Mucosa of gallbladder (tissue), 1 donor: Measurements from ENCODE around the gene ATP6V1F. TPM values are rescaled to one million over a fixed set of nuclear protein-coding genes. Genes with fewer than 3 reads are reported as not detected.

ENCODE experiments used
- DNase-seq: peaks from one replicate; pipeline ENCODE4 v3.0.0-alpha.2; 2020; ENCODE audit warnings: low spot score
- total RNA-seq: library from RNA; stranded (reverse); gene quantifications from one replicate; pipeline ENCODE4 v1.2.1, GENCODE V29; 2021
- donor health status: DM: no; HTN: no; CAD: no.

ATP6V1F gene
- total RNA-seq, 1 donor from 2014 or later: 118 TPM

DNA sequence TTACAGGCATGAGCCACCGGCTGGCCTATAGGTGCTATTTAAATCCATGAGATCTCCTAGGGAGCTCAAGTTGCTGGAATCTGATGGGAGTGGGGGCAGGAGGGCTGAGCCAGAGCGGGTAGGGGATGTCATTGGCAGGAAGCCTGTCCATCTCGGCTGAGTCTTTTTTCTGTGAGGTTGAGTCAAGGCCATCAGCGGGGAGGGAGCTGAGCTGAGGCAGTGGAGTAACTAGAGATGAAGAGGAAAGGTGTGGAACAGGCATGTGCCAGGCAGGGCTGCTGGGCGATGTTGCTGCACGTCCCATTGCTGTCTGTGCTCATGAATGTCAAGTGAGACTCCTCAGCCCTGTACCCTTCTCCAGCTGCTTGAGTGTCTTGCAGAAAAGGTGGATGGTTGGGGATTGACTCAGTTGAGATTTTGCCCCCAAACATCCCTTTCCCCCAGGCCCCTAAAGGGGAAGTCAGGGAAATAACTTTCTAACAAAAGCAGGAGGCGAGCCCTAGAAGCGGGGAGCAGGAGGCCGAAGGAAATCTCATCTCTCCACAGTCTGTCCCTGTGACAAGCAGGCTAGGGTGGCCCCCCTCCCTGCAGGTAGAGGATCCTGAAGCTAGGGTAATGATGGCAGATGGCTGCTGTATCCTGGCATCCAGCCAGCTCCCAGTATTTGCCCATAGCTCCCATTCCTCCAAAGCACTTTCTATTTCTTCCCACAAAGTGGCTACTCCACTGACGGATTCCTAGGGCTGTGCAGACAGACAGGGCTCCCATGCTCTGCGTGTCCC is 5.4 kb downstream of the ATP6V1F start:
- DNase-seq: no peak

GRCh38 chr7:128868624-128869137 is 6.0 kb downstream of the ATP6V1F start:
- DNase-seq: no peak

DNA sequence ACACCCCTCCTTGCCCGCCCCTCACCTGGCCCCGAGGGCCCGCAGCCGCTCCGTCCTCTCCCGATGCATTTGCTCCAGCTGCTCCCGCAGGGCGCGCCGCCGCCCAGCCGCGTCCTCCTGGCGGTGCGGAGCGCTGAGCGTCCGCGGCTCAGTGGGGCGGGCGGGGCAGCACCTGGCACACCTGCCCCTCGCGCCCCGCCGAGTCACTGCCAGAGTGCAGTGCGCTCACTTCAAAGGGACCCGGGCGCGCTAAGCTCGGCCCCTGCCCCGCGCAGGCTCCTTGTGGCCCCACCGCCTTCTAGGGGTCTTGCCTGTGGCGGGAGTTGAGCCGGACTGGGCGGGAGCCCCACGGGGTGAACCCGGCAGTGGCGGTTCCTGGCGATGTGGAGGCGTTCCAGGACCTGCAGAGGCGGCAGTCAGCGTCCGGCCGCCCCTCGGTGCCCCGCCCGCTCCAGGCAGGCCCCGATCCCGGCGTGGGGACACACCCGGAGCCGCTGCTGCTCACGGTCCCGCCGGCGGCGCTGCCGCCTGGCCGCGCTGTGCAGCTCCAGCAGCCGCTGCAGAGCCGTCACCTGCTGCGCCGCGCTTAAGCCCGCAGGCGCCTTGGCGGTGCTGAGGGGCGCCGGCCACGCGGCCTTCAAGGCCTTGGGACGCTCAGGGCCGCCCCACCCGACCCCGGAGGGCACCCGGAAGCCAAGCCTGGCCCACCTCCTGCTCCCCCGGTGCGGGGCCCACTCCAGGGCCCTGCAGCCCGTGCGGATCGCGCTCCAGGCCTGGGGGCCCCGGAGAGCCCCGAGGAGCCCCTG is 6.7 kb downstream of the ATP6V1F start:
- no peak for DNase-seq

DNA sequence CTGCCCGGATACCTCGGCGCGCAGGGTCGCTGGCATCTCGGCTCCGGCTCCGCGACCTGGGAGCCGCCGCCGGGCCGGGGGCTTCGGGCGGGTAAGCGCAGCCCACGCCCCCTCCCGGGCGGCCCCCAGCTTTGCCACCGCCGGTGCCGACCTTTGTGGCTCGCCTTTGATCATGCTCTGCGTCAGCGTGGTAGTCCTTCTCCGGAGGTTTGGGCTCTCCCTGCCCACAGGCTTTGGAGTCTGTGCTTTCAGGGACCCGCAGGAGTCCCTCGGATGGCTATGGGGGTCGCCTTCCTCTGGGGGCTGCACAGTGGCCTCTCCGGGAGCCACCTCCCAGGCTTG is 7.3 kb downstream of the ATP6V1F start:
- no peak for DNase-seq

- DNase-seq: no peak
These were observed 8.4 kb downstream of the ATP6V1F start for GRCh38 chr7:128871050-128871449.

GRCh38 chr7:128872394-128872824 is 9.8 kb downstream of the ATP6V1F start:
- DNase-seq: no peak

- no peak for DNase-seq
These were observed 10.6 kb downstream of the ATP6V1F start for GRCh38 chr7:128873234-128873633.

- DNase-seq: no peak
These were observed 11.7 kb downstream of the ATP6V1F start for GRCh38 chr7:128874140-128875031.

- no peak for DNase-seq
These were observed 12.9 kb downstream of the ATP6V1F start for GRCh38 chr7:128875523-128875948.

DNA sequence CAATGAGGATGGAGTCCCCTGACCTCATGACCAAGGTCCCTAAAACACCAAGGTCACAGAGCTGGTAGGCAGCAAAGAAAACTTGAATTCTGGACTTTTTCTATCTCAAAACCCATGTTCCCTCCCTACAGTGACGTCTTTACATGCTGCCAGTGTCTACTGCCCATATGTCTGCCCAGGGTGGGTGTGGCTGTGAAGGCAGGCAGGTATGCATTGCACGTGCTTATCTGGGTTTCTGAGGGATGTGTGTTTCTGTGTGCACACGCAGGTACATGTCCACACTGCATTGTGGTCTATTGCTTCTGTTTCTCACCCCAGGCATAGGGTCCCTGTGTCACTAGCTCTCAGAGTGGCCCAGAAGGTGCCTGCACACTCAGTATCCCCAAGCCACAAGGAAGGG is 13.5 kb downstream of the ATP6V1F start:
- no peak for DNase-seq

- no peak for DNase-seq
These were observed 13.9 kb downstream of the ATP6V1F start for GRCh38 chr7:128876586-128876977.

- DNase-seq: no peak
These were observed 14.5 kb downstream of the ATP6V1F start for GRCh38 chr7:128876978-128877755.

DNA sequence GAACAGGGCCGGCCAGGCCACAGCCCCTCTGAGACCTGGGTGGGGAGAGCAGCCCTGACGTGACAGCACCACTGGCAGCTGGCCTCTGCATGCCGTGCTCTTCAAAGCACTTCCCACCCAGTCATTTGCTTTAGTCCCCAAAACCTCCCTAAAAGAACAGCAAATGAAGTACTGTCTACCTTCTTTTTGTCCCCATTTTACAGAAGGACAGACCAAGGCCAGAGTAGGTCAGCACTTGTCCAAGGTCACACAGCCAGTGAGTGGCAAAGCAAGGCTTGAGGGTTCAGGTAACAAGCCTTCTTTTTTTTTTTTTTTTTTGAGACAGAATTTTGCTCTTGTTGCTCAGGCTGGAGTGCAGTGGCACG is 15.1 kb downstream of the ATP6V1F start:
- no peak for DNase-seq

DNA sequence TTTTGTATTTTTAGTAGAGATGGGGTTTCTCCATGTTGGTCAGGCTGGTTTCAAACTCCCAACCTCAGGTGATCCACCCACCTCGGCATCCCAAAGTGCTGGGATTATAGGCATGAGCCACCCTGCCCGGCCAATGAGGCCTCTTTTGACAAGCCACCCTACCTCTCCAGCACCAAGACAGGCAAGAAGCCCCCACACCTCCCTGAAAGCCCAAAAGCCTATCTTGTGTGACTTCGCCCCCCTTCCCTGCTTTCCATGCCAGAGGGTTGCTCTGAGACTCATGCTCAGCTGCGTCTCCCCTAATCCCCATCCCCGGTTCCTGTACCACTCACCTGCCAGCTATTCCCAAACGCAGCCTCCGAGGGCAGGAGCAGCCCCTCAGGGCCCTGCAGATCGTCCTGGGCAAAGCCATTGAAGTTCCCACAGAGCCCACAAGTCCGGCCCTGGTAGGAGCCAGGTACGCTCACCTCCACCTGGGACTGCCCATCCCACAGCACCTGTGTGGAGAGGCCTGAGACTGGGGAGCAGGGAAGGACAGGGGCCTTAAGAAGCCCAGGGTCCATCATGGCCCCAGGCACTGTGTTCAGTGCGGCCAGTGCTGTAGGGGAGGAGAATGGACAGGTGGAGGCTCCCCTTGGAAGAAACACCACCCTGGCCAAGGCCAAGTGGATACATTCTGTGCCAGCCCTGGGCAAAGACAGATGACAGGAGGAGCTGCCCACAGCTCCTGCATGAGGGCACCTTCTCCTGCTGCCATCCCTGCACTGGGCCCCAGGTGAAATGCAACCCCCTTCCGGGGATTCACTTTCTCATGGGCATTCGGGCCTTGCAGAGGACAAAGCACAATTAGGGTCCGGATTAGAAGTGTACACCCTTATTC is 15.8 kb downstream of the ATP6V1F start:
- DNase-seq: no peak

DNA sequence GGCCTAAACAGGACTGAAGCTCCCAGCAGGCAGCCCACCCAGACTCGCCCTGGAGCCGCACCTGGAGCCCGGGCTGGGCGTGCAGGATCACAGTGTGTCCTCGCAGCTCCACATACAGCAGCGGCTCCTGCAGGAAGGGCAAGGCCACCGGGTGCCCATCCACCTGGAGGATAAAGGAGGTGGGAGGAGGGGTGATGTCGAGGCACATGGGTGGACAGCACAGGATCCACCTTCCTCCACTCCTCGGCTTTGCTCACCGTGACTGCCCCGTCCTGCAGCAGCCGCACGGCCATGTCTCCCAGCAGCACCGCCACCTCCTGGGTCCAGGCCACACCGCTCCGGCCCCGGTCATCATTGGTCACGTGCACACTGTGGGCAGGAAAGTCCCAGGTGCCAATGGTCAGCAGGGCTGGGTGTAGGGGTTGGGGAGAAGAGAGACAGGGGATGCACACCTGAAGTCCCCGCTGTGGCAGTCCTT is 16.8 kb downstream of the ATP6V1F start:
- DNase-seq: no peak

GRCh38 chr7:128879939-128880746 is 17.5 kb downstream of the ATP6V1F start:
- DNase-seq: peak; percentile 64

GRCh38 chr7:128880791-128881457 is 18.3 kb downstream of the ATP6V1F start:
- no peak for DNase-seq

GRCh38 chr7:128881458-128882125 is 18.9 kb downstream of the ATP6V1F start:
- no peak for DNase-seq
